ENCODE measurements around the gene PRDM4. TPM values are rescaled to one million over a fixed set of nuclear protein-coding genes. Genes with fewer than 3 reads are reported as not detected.

Gene PRDM4
- total and polyA plus RNA-seq, 2 of the 13 experiments (the other 11 are each of a cell fraction or from before 2014, with no cell fraction given) = 9.9 to 15.3 TPM

DNA sequence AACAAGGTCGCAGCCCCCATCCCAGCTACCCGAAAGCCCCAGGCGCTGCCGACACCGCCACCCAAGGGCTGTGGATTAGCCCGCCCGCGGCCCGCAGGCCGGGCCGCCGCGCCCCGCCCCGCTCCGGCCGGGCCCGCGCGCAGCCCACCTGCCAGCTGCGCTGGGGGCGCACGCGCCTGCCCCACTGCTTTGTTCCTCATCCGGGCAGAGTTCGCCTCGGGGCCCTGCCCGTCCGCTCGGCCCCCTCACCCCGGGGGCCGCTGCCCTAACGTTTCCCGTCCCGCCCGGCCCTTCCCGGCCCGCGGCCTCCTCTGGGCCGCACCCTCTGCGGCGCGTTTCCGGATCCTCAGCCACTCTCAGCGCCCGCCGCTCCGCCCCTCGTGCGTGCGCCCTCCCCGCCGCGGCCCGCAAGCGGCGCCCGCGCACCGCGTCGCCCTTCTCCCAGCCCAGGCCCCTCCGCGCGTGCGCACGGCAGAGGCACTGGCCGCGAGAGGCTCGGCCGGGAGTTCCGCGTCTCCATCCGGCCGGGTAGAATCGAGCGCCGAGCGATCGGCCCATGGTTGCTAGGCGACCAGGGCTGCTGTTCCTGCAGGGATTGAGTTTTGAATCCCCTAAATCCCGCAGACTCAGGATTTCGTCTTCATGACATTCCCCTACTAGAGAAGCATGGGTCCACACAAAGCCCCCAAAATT lies at the start of gene PRDM4 (continued):
- TF ChIP-seq, protein P1, sequence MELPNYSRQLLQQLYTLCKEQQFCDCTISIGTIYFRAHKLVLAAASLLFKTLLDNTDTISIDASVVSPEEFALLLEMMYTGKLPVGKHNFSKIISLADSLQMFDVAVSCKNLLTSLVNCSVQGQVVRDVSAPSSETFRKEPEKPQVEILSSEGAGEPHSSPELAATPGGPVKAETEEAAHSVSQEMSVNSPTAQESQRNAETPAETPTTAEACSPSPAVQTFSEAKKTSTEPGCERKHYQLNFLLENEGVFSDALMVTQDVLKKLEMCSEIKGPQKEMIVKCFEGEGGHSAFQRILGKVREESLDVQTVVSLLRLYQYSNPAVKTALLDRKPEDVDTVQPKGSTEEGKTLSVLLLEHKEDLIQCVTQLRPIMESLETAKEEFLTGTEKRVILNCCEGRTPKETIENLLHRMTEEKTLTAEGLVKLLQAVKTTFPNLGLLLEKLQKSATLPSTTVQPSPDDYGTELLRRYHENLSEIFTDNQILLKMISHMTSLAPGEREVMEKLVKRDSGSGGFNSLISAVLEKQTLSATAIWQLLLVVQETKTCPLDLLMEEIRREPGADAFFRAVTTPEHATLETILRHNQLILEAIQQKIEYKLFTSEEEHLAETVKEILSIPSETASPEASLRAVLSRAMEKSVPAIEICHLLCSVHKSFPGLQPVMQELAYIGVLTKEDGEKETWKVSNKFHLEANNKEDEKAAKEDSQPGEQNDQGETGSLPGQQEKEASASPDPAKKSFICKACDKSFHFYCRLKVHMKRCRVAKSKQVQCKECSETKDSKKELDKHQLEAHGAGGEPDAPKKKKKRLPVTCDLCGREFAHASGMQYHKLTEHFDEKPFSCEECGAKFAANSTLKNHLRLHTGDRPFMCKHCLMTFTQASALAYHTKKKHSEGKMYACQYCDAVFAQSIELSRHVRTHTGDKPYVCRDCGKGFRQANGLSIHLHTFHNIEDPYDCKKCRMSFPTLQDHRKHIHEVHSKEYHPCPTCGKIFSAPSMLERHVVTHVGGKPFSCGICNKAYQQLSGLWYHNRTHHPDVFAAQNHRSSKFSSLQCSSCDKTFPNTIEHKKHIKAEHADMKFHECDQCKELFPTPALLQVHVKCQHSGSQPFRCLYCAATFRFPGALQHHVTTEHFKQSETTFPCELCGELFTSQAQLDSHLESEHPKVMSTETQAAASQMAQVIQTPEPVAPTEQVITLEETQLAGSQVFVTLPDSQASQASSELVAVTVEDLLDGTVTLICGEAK (IDR thresholded peaks at IDR 0.05) = no peak
- TF ChIP-seq, protein P1 (CRISPR knock-in tag; IDR thresholded peaks at IDR 0.05) = no peak
- TF ChIP-seq MED1 (CRISPR knock-in tag; IDR thresholded peaks at IDR 0.05) (0 out of 2 replicates have a peak, but pooled peaks have one; percentile 33), ZNF784 (CRISPR knock-in tag; IDR thresholded peaks at IDR 0.05; ENCODE audit: borderline replicate concordance) (no peak; the same call in 1 of the 2 replicates), ZNF691 (CRISPR knock-in tag; IDR thresholded peaks at IDR 0.05; ENCODE audit: borderline replicate concordance, low read depth) (no peak), ZNF33B (CRISPR knock-in tag; IDR thresholded peaks at IDR 0.05) (no peak), BCL3 (CRISPR knock-in tag; IDR thresholded peaks at IDR 0.05) (peak; percentile 51; the same call in 1 of the 2 replicates), ARID2 (CRISPR knock-in tag; IDR thresholded peaks at IDR 0.05; ENCODE audit: borderline replicate concordance) (no peak), TBX2 (CRISPR knock-in tag; IDR thresholded peaks at IDR 0.05; ENCODE audit: borderline replicate concordance) (peak; percentile 27; the same call in 1 of the 2 replicates), ZBTB38 (CRISPR knock-in tag; IDR thresholded peaks at IDR 0.05) (peak; percentile 37; the same call in 1 of the 2 replicates), SALL1 (CRISPR knock-in tag; IDR thresholded peaks at IDR 0.05) (peak; percentile 51), ZNF136 (CRISPR knock-in tag; IDR thresholded peaks at IDR 0.05; ENCODE audit: low read depth) (no peak)
- TF ChIP-seq, protein P2, sequence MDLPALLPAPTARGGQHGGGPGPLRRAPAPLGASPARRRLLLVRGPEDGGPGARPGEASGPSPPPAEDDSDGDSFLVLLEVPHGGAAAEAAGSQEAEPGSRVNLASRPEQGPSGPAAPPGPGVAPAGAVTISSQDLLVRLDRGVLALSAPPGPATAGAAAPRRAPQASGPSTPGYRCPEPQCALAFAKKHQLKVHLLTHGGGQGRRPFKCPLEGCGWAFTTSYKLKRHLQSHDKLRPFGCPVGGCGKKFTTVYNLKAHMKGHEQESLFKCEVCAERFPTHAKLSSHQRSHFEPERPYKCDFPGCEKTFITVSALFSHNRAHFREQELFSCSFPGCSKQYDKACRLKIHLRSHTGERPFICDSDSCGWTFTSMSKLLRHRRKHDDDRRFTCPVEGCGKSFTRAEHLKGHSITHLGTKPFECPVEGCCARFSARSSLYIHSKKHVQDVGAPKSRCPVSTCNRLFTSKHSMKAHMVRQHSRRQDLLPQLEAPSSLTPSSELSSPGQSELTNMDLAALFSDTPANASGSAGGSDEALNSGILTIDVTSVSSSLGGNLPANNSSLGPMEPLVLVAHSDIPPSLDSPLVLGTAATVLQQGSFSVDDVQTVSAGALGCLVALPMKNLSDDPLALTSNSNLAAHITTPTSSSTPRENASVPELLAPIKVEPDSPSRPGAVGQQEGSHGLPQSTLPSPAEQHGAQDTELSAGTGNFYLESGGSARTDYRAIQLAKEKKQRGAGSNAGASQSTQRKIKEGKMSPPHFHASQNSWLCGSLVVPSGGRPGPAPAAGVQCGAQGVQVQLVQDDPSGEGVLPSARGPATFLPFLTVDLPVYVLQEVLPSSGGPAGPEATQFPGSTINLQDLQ (CRISPR knock-in tag; IDR thresholded peaks at IDR 0.05) = peak; percentile 55; the same call in 1 of the 2 replicates
